SK-N-SH treated with all-trans-retinoic acid at 6 μM for 48 hours (cell line): ENCODE data around the gene CDC42SE2.

ENCODE experiments used
- CSDC2 ChIP-seq: fragments of 250-450 bp; sonication (Bioruptor Pico); IDR thresholded peaks from 2 replicates; pipeline ENCODE4 v1.5.0; 2020; ENCODE audit warnings: mild to moderate bottlenecking, moderate library complexity
- ESRRG ChIP-seq: fragments of 250-450 bp; sonication (Bioruptor Pico); IDR thresholded peaks from 2 replicates; pipeline ENCODE4 v1.6.1; 2021; ENCODE audit warnings: mild to moderate bottlenecking
- OSR1 ChIP-seq: fragments of 250-450 bp; sonication (Bioruptor Pico); IDR thresholded peaks from 2 replicates; pipeline ENCODE4 v1.8.0; 2022; ENCODE audit warnings: moderate library complexity, mild to moderate bottlenecking, inconsistent platforms
- RARB ChIP-seq: fragments of 250-450 bp; sonication (Bioruptor Pico); IDR thresholded peaks from 2 replicates; pipeline ENCODE4 v1.8.0; 2021; ENCODE audit warnings: mild to moderate bottlenecking, moderate library complexity
- ZC3H10 ChIP-seq: fragments of 250-450 bp; sonication (Bioruptor Pico); IDR thresholded peaks from 2 replicates; pipeline ENCODE4 v1.5.1; 2021; ENCODE audit warnings: mild to moderate bottlenecking, moderate library complexity
- ZFP3 ChIP-seq: fragments of 250-450 bp; sonication (Bioruptor Pico); IDR thresholded peaks from 2 replicates; pipeline ENCODE4 v1.5.0; 2020; ENCODE audit warnings: mild to moderate bottlenecking, moderate library complexity
- ZNF70 ChIP-seq: fragments of 450-650 bp; formaldehyde crosslinking; IDR thresholded peaks from 2 replicates; pipeline ENCODE4 v1.5.0; 2020; ENCODE audit warnings: mild to moderate bottlenecking, moderate library complexity
- ZNF8 ChIP-seq: fragments of 450-650 bp; formaldehyde crosslinking; IDR thresholded peaks from 2 replicates; pipeline ENCODE4 v1.5.0; 2020; ENCODE audit warnings: mild to moderate bottlenecking, moderate library complexity
- TF ChIP-seq, protein P1 (sequence below): fragments of 250-450 bp; sonication (Bioruptor Pico); IDR thresholded peaks from 2 replicates; pipeline ENCODE4 v1.8.0; 2020; ENCODE audit warnings: mild to moderate bottlenecking, moderate library complexity, borderline replicate concordance
- TF ChIP-seq, protein P2 (sequence below): fragments of 250-450 bp; sonication (Bioruptor Pico); IDR thresholded peaks from 2 replicates; pipeline ENCODE4 v1.5.1; 2020; ENCODE audit warnings: low read depth, mild to moderate bottlenecking, moderate library complexity
- TF ChIP-seq, protein P3 (sequence below): fragments of 250-450 bp; sonication (Bioruptor Pico); IDR thresholded peaks from 2 replicates; pipeline ENCODE4 v1.5.1; 2021; ENCODE audit warnings: mild to moderate bottlenecking, moderate library complexity

DNA sequence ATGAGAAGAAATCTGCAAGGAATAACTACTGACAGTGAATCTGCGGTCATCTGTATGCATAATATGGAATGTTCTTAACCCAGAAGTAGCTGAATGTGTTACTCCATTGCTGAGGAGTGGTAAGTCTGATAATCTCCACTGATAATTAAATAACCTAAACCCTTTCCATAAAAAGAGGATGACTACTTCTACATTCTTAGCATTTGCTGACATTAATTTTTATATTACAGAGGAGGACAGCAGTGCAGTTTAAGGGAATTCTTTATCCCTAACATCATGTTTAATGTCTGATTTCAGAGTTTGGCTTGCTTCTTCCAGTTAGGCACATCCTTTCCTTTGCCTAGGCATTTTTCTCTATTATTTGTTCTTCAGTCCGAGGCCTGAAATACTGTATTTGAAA is 52.2 kb downstream of the CDC42SE2 start:
- TF ChIP-seq, protein P1, sequence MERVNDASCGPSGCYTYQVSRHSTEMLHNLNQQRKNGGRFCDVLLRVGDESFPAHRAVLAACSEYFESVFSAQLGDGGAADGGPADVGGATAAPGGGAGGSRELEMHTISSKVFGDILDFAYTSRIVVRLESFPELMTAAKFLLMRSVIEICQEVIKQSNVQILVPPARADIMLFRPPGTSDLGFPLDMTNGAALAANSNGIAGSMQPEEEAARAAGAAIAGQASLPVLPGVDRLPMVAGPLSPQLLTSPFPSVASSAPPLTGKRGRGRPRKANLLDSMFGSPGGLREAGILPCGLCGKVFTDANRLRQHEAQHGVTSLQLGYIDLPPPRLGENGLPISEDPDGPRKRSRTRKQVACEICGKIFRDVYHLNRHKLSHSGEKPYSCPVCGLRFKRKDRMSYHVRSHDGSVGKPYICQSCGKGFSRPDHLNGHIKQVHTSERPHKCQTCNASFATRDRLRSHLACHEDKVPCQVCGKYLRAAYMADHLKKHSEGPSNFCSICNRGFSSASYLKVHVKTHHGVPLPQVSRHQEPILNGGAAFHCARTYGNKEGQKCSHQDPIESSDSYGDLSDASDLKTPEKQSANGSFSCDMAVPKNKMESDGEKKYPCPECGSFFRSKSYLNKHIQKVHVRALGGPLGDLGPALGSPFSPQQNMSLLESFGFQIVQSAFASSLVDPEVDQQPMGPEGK (CRISPR knock-in tag): no peak
- TF ChIP-seq, protein P2, sequence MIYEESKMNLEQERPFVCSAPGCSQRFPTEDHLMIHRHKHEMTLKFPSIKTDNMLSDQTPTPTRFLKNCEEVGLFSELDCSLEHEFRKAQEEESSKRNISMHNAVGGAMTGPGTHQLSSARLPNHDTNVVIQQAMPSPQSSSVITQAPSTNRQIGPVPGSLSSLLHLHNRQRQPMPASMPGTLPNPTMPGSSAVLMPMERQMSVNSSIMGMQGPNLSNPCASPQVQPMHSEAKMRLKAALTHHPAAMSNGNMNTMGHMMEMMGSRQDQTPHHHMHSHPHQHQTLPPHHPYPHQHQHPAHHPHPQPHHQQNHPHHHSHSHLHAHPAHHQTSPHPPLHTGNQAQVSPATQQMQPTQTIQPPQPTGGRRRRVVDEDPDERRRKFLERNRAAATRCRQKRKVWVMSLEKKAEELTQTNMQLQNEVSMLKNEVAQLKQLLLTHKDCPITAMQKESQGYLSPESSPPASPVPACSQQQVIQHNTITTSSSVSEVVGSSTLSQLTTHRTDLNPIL: no peak
- TF ChIP-seq CSDC2 (CRISPR knock-in tag) (no peak), ZNF70 (no peak), ZFP3 (CRISPR knock-in tag) (no peak), OSR1 (CRISPR knock-in tag) (no peak), RARB (CRISPR knock-in tag) (no peak), ZNF8 (CRISPR knock-in tag) (no peak), ZC3H10 (CRISPR knock-in tag) (no peak), ESRRG (CRISPR knock-in tag) (no peak)
- TF ChIP-seq, protein P3, sequence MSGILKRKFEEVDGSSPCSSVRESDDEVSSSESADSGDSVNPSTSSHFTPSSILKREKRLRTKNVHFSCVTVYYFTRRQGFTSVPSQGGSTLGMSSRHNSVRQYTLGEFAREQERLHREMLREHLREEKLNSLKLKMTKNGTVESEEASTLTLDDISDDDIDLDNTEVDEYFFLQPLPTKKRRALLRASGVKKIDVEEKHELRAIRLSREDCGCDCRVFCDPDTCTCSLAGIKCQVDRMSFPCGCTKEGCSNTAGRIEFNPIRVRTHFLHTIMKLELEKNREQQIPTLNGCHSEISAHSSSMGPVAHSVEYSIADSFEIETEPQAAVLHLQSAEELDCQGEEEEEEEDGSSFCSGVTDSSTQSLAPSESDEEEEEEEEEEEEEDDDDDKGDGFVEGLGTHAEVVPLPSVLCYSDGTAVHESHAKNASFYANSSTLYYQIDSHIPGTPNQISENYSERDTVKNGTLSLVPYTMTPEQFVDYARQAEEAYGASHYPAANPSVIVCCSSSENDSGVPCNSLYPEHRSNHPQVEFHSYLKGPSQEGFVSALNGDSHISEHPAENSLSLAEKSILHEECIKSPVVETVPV: no peak
